Measurements from ENCODE around the gene JPH4. TPM values are rescaled to one million over a fixed set of nuclear protein-coding genes. Genes with fewer than 3 reads are reported as not detected.

Gene JPH4
- total RNA-seq, 1 experiment from 2014 or later, result 6.8 TPM

- Histone ChIP-seq H3T11ph (ENCODE audit: low read length) (no peak overlapping the region), H2BK120ac (ENCODE audit: low read depth, low read length, poor library complexity, severe bottlenecking) (no peak overlapping the region)
These were observed 23.8 kb upstream of the JPH4 start for GRCh38 chr14:23602181-23603095.

More at GRCh38 chr14:23602181-23603095, 23.8 kb upstream of the JPH4 start:
- Mint-ChIP-seq H3K36me3 (ENCODE audit: insufficient read depth in 1 of 3, low read depth in 3 of 3) (no peaks in the 10 kb centered on the region), H3K4me3 (no peak overlapping the region), H3K4me1 (no peaks in the 10 kb centered on the region), H3K9me3 (peaks cover 2 to 30% of the 10 kb centered on the region in 2 experiments; a peak in 1 of 5 replicates), H3K27ac (peak overlapping the region in 1 of 3 experiments; percentile 44; a peak in 1 of 7 replicates), H3K27me3 (ENCODE audit: low read depth) (peaks cover 6% of the 10 kb centered on the region; the same call in 1 of the 2 replicates)
- H2BK5ac ChIP-seq (ENCODE audit: insufficient read length, low read length), result no peak overlapping the region
- no peak overlapping the region for H3K27ac ChIP-seq (ENCODE audit: insufficient read length, low read depth, low read length)
- WGBS (ENCODE audit: extremely low coverage, insufficient read length, low lambda C conversion rate), result no CpG with 5 or more reads among the region's 12 CpGs
- no peak overlapping the region for H2AFZ ChIP-seq (ENCODE audit: low read length)
- no peaks in the 10 kb centered on the region for H4K20me1 ChIP-seq (ENCODE audit: control insufficient read depth, insufficient read depth, insufficient read length)
- no peak overlapping the region for H2BK12ac ChIP-seq (ENCODE audit: insufficient read length, low read depth, low read length)
- no peak for DNase-seq
- no peak overlapping the region for H4K91ac ChIP-seq (ENCODE audit: insufficient read length, low read depth, low read length)
- no peak overlapping the region for H3K23ac ChIP-seq (ENCODE audit: insufficient read length, low read depth, low read length)
- no peaks in the 10 kb centered on the region for H3K79me2 ChIP-seq (ENCODE audit: insufficient read depth, low read length)
- H3K9me3 ChIP-seq (ENCODE audit: control insufficient read depth, low read depth, low read length), result no peaks in the 10 kb centered on the region
- no peak overlapping the region for H2AK5ac ChIP-seq (ENCODE audit: insufficient read length, low read length)
- H2BK20ac ChIP-seq (ENCODE audit: low read depth, low read length, poor library complexity, severe bottlenecking), result no peak overlapping the region
- H3K79me1 ChIP-seq (ENCODE audit: insufficient read depth, low read depth, low read length, poor library complexity, severe bottlenecking), result no peaks in the 10 kb centered on the region
- H3K4me2 ChIP-seq (ENCODE audit: insufficient read depth, insufficient read length, low read length), result no peak overlapping the region
- H4K5ac ChIP-seq (ENCODE audit: insufficient read length, low read depth, low read length), result no peak overlapping the region
- no peak for TF ChIP-seq CTCF (conservative IDR thresholded peaks at IDR 0.05)
- H4K8ac ChIP-seq (replicated peaks; ENCODE audit: insufficient read length, low read depth, low read length), result no peak overlapping the region
- no peaks in the 10 kb centered on the region for H3K23me2 ChIP-seq (ENCODE audit: insufficient read length, low read depth, low read length, poor library complexity, severe bottlenecking)
- H3K56ac ChIP-seq (ENCODE audit: insufficient read length, low read depth, low read length), result no peak overlapping the region
- no peaks in the 10 kb centered on the region for H3K27me3 ChIP-seq (ENCODE audit: insufficient read depth, low read length)
- no peak overlapping the region for H3K14ac ChIP-seq (ENCODE audit: insufficient read depth, low read length)
- no peaks in the 10 kb centered on the region for H3K4me1 ChIP-seq (ENCODE audit: insufficient read depth, low read length)
- H3K18ac ChIP-seq (ENCODE audit: insufficient read length, low read depth, low read length), result no peak overlapping the region
- no peak overlapping the region for H3K9ac ChIP-seq (ENCODE audit: extremely low read depth, insufficient read length, low read length)
- H3K4ac ChIP-seq (ENCODE audit: low read depth, low read length), result no peak overlapping the region
- no peak overlapping the region for H2BK15ac ChIP-seq (ENCODE audit: low read depth, low read length)

Data from H9 (cell line).